Erythroblast (primary cell): Measurements from ENCODE around the gene SLC27A2.

ENCODE experiments used
- GATA1 ChIP-seq: IDR thresholded peaks from 2 replicates; pipeline ENCODE4 v1.6.1; 2011; ENCODE audit warnings: low read depth, mild to moderate bottlenecking, control low read depth, low read length, moderate library complexity
- POLR2A ChIP-seq: IDR thresholded peaks from 2 replicates; pipeline ENCODE4 v1.6.1; 2011; ENCODE audit warnings: mild to moderate bottlenecking, low read length

DNA sequence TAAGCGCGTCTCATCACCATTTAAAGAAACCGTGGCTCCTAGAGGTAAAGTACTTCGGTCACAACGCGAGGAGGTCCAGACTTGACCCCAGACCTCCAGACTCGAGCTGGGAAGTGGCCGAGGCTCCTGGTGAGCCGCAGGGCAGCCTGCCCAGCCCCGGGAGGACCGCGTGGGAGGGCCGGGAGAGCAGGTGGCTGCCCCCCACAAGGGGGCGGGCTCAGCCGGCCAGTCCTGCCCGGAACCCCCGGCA, at the start of gene SLC27A2:
- TF ChIP-seq POLR2A, result no peak
- TF ChIP-seq GATA1, result no peak
